ENCODE data around the gene ANKRD52. TPM values are rescaled to one million over a fixed set of nuclear protein-coding genes. Genes with fewer than 3 reads are reported as not detected.
"Not testable (repeated sequence)": the region's sequence is repeated elsewhere in the genome, so short reads cannot be mapped to it uniquely, and the experiment has no call there.

ANKRD52 gene
- total and polyA plus RNA-seq, 5 experiments from 2014 or later = 7.5 to 43.9 (median 11.5) TPM

DNA sequence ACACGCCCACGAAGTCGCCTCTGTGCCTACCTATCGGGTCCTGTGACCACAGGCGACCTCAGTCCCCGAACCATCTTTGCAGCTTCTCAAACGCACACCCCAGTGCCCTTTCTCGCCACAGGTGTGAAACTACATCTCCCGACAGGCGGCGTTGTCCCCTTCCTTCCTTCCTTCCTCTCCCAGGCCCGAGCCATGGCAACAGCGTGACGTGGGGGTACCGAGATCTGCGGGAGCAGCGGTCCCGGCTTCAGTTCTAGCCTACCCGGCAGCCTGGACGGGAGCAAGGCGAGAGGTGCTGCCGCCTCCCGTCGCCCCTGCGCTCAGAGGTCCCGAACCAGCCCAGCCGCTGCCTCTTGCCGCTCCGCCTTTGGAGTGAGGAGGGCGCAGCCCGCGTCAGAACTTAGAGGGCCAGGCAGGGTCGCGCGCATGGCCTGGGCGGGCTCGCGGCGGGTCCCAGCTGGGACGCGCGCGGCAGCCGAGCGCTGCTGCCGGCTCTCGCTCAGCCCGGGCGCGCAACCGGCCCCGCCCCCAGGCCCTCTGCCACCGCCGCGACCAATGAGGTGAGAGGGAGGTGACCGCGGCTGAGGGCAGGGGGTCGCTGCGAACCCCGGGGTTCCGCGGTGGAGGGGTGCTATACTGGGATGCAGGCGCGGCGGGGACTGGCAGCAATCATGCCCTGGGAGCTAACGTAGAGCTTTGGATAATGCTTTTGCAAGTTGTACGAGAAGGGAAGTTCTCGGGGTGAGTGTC lies 8.7 kb upstream of the ANKRD52 start, which contains the start of gene COQ10A:
TSS of gene COQ10A (plus strand) at position 250 of the 750 bp plus-strand sequence. CDS start at position 427, 177 bp downstream.
- Mint-ChIP-seq H3K4me3 (peak within 1 kb of the TSS; percentile 85 to 97 (median 94)), H3K27ac (peak within 1 kb of the TSS; percentile 93 to 99 (median 98)), H3K36me3 (peaks cover 0 to 22% (median 0%) of the 10 kb centered on the region in 3 donors), H3K27me3 (no peaks in the 10 kb centered on the region), H3K4me1 (peaks cover 8 to 20% (median 20%) of the 10 kb centered on the region in 4 donors), H3K9me3 (no peaks in the 10 kb centered on the region)
- DNase-seq (peak; percentile 81 to 95 (median 90)), ATAC-seq (peak; percentile 86 to 88)
- POLR2A ChIA-PET = interaction anchor here (0.6 to 3.5 kb wide), 19 partner anchors 8 to 295 kb away, joined by 3 to 19 read pairs (median 4); partner anchors contain the start of genes ANKRD52, CNPY2, ESYT1 and MYL6

DNA sequence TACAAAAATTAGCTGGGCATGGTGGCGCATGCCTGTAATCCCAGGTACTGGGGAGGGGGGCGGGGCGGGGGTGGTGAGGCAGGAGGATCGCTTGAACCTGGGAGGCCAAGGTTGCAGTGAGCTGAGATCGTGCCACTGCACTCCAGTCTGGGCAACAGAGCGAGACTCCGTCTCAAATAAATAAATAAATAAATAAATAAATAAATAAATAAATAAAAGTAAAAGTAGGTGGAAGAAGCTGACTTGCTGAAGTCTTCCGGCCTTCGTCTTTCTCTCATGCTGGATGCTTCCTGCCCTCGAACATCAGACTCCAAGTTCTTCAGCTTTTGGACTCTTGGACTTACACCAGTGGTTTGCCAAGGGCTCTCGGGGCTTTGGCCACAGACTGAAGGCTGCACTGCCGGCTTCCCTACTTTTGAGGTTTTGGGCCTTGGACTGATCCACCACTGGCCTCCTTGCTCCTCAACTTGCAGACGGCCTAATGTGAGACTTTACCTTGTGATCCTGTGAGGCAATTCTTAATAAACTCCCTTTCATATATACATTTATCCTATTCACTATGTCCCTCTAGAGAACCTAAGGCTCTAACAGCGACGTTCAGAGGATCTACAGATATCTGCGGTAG lies 8.0 kb upstream of the ANKRD52 start:
- POLR2A ChIA-PET = interaction anchor here (0.5 to 3.5 kb wide), 13 partner anchors 8 to 201 kb away, joined by 3 to 19 read pairs (median 5); partner anchors contain the start of genes ANKRD52, CNPY2, MYL6 and PA2G4
- not testable (repeated sequence) for H3K27me3 Mint-ChIP-seq, ATAC-seq, H3K9me3 Mint-ChIP-seq, DNase-seq
- peak overlapping the region; percentile 85 to 97 (median 94) for H3K4me3 Mint-ChIP-seq
- peaks cover 10 to 20% (median 20%) of the 10 kb centered on the region in 4 donors for H3K4me1 Mint-ChIP-seq
- H3K27ac Mint-ChIP-seq = peak overlapping the region; percentile 93 to 99 (median 98)
- H3K36me3 Mint-ChIP-seq = peaks cover 0 to 18% (median 0%) of the 10 kb centered on the region in 3 donors

DNA sequence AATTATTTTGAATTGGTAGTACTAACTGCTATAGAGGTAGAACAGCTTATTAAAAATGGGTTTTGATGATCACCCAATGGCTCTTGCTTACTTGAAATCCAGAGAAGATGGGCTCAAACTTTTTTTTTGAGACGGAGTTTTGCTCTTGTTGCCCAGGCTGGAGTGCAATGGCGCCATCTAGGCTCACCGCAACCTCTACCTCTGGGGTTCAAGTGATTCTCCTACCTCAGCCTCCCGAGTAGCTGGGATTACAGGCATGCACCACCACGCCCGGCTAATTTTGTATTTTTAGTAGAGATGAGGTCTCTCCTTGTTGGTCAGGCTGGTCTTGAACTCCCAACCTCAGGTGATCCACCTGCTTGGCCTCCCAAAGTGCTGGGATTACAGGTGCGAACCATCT lies 4.8 kb upstream of the ANKRD52 start:
- not testable (repeated sequence) for DNase-seq, H3K27me3 Mint-ChIP-seq, H3K4me3 Mint-ChIP-seq, H3K36me3 Mint-ChIP-seq, ATAC-seq, H3K9me3 Mint-ChIP-seq, H3K27ac Mint-ChIP-seq
- POLR2A ChIA-PET = interaction anchor here (2.0 kb wide), 1 partner anchor 73 kb away, joined by 6 read pairs; the partner anchor contains the start of gene SMARCC2
- peaks cover 17 to 26% (median 24%) of the 10 kb centered on the region in 4 donors for H3K4me1 Mint-ChIP-seq

DNA sequence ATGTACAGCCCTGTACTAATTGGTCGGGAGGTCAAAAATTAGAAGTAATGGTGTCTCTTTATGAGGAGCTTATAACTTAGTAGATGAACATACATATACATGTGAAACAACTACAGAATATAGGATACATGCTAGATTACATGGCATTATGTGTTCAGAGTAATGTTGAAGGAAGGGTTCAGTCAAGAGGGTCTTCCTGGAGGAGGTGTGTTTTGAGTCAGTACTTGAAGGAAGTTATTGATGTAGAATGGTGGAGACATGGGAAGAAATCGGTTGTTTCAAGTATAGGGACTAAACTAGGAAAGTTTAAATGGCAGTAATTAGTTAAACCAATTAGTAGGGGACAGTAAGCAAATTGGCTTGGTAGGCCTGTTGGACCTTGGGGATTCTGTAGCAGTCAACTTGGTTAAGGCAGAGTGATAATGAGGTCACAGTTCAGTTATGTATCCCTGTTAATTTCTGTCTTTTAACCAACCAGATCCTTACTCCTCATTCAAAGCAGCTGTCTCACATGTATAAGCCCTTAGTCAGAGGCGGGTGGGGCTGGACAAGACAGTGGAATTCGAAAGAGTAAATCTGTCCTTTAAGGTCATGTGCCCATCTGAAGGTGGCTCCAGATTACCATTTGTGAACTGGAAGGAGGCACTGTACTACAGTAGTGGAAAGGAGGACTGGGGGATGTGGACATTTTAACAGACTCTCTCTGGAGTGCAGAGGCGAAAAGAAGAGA lies 3.5 kb upstream of the ANKRD52 start:
- POLR2A ChIA-PET = interaction anchor here (1.0 kb wide), 1 partner anchor 11 kb away, joined by 3 read pairs; no protein-coding TSS in a partner anchor
- no peaks in the 10 kb centered on the region for H3K9me3 Mint-ChIP-seq
- no peaks in the 10 kb centered on the region for H3K36me3 Mint-ChIP-seq
- ATAC-seq (no peak), DNase-seq (no peak)
- no peaks in the 10 kb centered on the region for H3K27me3 Mint-ChIP-seq
- peak overlapping the region in 1 of 10 donors; percentile 45 for H3K27ac Mint-ChIP-seq
- peaks cover 16 to 27% (median 22%) of the 10 kb centered on the region in 4 donors for H3K4me1 Mint-ChIP-seq
- no peak overlapping the region for H3K4me3 Mint-ChIP-seq

DNA sequence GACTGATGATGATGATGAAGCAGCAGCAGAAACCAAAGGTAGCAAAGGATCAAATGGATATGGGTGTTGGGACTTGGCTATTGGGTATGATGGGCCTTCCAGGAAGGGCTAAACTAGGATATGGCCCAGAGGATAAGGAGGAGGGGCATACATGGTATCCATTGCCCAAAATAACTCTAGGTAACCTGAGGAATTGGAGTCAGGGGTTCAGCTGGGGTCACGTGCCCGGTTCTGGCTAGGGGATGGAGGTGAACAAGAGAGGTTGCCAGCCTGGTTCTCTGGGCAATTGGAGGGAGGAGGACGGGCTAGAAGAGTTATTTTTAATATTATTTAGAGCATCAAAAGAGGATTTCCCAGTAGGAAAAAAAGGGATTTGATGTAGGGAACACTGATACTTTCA lies 2.7 kb upstream of the ANKRD52 start:
- H3K4me1 Mint-ChIP-seq = peaks cover 14 to 29% (median 24%) of the 10 kb centered on the region in 4 donors
- POLR2A ChIA-PET = interaction anchor here (1.0 kb wide), 1 partner anchor 12 kb away, joined by 3 read pairs; no protein-coding TSS in a partner anchor
- ATAC-seq (no peak), DNase-seq (no peak)
- H3K27ac Mint-ChIP-seq = peak overlapping the region in 2 of 10 donors; percentile 27 to 45
- H3K4me3 Mint-ChIP-seq = peak overlapping the region in 1 of 10 donors; percentile 1
- H3K9me3 Mint-ChIP-seq = no peaks in the 10 kb centered on the region
- peaks cover 0 to 3% (median 0%) of the 10 kb centered on the region in 3 donors for H3K36me3 Mint-ChIP-seq
- no peaks in the 10 kb centered on the region for H3K27me3 Mint-ChIP-seq

DNA sequence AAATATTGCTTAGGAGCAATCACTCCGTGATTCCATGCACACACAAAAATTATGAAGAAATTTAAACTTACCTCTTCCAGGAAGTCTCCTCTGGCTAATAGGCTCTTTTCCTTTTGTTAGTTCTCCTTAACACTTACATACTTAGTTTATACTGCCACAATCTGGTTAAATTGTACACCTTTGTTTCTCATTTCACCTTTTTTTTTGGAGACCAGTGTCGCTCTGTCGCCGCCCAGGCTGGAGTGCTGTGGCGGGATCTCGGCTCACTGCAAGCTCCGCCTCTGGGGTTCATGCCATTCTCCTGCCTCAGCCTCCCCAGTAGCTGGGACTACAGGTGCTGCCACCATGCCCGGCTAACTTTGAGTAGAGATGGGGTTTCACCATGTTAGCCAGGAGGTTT lies 2.2 kb upstream of the ANKRD52 start:
- peak overlapping the region in 1 of 10 donors; percentile 31 for H3K27ac Mint-ChIP-seq
- DNase-seq (no peak), ATAC-seq (no peak)
- H3K4me3 Mint-ChIP-seq = peak overlapping the region in 5 of 10 donors; percentile 2 to 73 (median 18)
- H3K27me3 Mint-ChIP-seq = no peaks in the 10 kb centered on the region
- POLR2A ChIA-PET = interaction anchor here (1.0 kb wide), 1 partner anchor 12 kb away, joined by 3 read pairs; no protein-coding TSS in a partner anchor
- peaks cover 0 to 6% (median 0%) of the 10 kb centered on the region in 3 donors for H3K36me3 Mint-ChIP-seq
- no peaks in the 10 kb centered on the region for H3K9me3 Mint-ChIP-seq
- H3K4me1 Mint-ChIP-seq = peaks cover 14 to 26% (median 24%) of the 10 kb centered on the region in 4 donors

DNA sequence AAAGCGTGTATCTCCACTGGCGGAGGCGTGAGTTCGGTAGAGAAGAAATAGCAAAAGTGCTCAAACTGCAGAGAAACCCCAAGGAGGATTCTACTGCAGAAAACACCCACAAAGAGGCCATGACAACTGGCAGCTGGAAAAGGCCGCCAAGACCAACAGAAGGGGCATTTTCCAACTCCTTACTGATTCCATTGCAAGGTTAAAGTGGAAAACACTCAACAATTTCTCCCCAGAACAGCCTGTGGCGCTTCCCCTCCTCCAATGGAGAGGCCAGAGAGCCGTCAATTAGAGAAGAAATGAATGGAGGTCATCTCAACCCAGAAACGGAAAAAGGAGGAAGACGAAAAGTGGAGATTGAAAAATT lies 618 bp upstream of the ANKRD52 start:
- no peak for ATAC-seq

DNA sequence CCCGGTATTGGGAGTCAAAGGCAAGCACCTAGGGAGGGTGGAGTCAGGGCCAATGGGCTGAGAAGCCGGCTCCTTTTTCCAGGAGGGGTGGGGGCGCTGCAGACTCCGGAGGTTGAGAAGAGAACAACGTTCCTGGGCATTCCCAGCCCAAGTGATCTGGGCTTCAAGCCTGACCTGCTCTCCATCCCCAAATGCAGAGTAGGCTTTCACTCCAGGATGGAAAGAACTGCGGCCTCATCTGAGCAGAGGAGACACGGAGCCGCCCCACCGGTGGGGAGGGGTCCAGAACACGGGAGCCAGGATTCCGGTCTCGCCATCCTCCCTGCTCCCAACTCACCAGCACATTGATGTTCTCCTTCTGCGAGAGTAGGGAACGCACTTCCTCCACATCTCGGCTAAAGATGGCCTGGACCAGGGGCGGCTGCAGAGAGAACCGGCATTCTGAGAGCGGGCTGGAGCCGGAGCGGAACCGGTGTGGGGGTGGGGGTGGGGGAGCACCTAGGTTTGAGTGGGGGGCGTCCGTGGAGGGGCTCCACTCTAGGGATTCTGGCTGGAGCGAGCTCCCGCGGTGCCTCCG lies 605 bp downstream of the ANKRD52 start:
- ATAC-seq (peak; percentile 17 to 23), DNase-seq (no peak)
- H3K27me3 Mint-ChIP-seq = no peaks in the 10 kb centered on the region
- H3K4me3 Mint-ChIP-seq = peak overlapping the region; percentile 73 to 92 (median 82)
- H3K9me3 Mint-ChIP-seq = no peaks in the 10 kb centered on the region
- POLR2A ChIA-PET = interaction anchor here (0.5 to 2.7 kb wide), 21 partner anchors 9 to 328 kb away, joined by 3 to 20 read pairs (median 4); partner anchors contain the start of genes CNPY2, COQ10A, CS and ESYT1
- peaks cover 21 to 28% (median 25%) of the 10 kb centered on the region in 4 donors for H3K4me1 Mint-ChIP-seq
- H3K27ac Mint-ChIP-seq = peak overlapping the region; percentile 48 to 93 (median 69)
- peaks cover 0 to 34% (median 10%) of the 10 kb centered on the region in 3 donors for H3K36me3 Mint-ChIP-seq

More for the DNA sequence above, 618 bp upstream of the ANKRD52 start:
- Mint-ChIP-seq H3K9me3 (no peaks in the 10 kb centered on the region), H3K27me3 (no peaks in the 10 kb centered on the region), H3K4me1 (peaks cover 21 to 28% (median 25%) of the 10 kb centered on the region in 4 donors), H3K36me3 (peaks cover 0 to 22% (median 2%) of the 10 kb centered on the region in 3 donors), H3K4me3 (peak overlapping the region; percentile 87 to 94 (median 92)), H3K27ac (peak overlapping the region; percentile 83 to 96 (median 92))
- POLR2A ChIA-PET = interaction anchor here (0.7 to 2.7 kb wide), 13 partner anchors 8 to 202 kb away, joined by 3 to 20 read pairs (median 4); partner anchors contain the start of genes CNPY2, COQ10A, CS and ESYT1
- DNase-seq = no peak

DNA sequence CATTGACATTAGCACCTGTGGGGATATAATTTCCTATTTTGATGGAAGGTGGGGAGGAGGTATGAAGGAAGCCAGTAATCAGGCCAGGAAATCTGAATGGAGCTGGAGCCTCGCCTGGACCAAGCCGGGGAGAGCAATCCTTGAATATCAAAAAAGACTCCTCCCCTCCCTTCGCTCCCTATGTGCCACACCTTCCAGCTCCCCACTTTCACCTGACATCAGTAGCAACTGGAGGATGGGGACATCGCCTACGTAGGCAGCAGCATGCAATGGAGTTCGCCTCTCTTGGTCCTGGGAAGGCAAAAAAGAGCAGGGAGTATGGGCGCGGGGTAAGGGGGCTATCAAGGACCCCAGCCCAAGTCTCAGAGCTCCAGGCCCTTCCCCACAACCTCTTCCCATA lies 1.1 kb downstream of the ANKRD52 start:
- peaks cover 0 to 39% (median 10%) of the 10 kb centered on the region in 3 donors for H3K36me3 Mint-ChIP-seq
- no peaks in the 10 kb centered on the region for H3K9me3 Mint-ChIP-seq
- peak overlapping the region; percentile 33 to 93 (median 76) for H3K27ac Mint-ChIP-seq
- H3K4me3 Mint-ChIP-seq = peak overlapping the region; percentile 73 to 92 (median 82)
- H3K27me3 Mint-ChIP-seq = no peaks in the 10 kb centered on the region
- H3K4me1 Mint-ChIP-seq = peaks cover 21 to 28% (median 25%) of the 10 kb centered on the region in 4 donors
- DNase-seq (no peak), ATAC-seq (no peak)
- POLR2A ChIA-PET = interaction anchor here (0.6 to 2.7 kb wide), 9 partner anchors 10 to 138 kb away, joined by 3 to 20 read pairs (median 5); partner anchors contain the start of genes COQ10A, CS, RNF41 and SMARCC2

DNA sequence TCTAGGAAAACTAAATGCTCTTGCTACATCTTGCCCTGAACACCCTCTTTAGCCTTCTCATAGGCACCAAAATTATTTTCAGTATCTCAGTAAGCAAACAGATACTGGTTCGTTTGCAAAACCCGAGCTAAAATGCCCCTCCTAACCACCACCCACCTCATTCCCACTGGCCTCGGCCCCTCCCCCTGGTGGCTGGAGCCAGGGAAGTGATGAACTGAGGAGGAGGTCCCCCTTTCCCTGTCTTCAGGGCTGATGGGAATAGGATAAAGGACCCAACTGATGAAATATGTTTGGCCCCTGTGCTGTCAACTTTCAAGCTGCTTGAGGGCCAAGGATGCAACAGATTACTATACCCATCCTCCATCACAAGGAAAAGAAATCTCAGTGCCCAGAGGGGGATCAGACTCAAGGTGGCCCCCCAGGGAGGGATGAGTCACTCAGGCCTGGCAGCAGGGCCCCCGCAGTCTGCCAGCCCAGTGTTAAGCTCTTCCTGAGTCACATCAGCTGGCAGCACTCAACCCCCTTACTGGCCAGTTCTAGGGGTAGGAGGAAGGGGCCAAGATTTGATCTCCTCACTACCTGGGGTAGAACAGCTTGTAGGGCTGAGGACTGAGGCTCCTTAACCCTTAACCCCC lies 1.7 kb downstream of the ANKRD52 start:
- H3K4me3 Mint-ChIP-seq = peak overlapping the region; percentile 73 to 92 (median 82)
- H3K4me1 Mint-ChIP-seq = peaks cover 20 to 28% (median 25%) of the 10 kb centered on the region in 4 donors
- DNase-seq (no peak), ATAC-seq (no peak)
- H3K27ac Mint-ChIP-seq = peak overlapping the region; percentile 48 to 93 (median 76)
- H3K36me3 Mint-ChIP-seq = peaks cover 0 to 46% (median 10%) of the 10 kb centered on the region in 3 donors
- H3K9me3 Mint-ChIP-seq = no peaks in the 10 kb centered on the region
- H3K27me3 Mint-ChIP-seq = no peaks in the 10 kb centered on the region
- POLR2A ChIA-PET = interaction anchor here (0.5 to 2.7 kb wide), 9 partner anchors 10 to 240 kb away, joined by 3 to 20 read pairs (median 5); partner anchors contain the start of genes COQ10A, RNF41, SMARCC2 and STAT2

DNA sequence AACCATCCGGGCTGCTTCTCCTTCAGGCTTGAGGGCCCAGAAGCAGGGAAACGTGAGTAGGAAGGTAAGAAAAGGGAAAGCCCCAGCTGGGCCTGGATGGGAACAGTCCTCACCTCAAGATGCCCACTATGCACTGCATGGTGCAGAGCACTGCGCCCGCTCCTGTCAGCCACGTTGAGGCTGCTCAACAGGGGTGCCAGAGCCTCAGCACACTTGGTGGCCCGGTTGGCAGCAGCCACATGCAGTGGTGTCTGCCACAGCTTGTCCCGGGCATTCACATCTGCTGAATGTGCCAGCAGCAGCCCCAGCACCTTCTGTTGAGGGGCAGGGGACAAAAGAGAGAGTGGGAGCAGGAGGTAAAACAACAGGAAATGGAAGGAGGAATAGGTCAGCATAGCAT lies 2.5 kb downstream of the ANKRD52 start:
- Mint-ChIP-seq H3K4me3 (peak overlapping the region in 3 of 10 donors; percentile 7 to 84 (median 26)), H3K27me3 (no peaks in the 10 kb centered on the region), H3K27ac (peak overlapping the region in 3 of 10 donors; percentile 41 to 67 (median 43)), H3K36me3 (peaks cover 0 to 51% (median 10%) of the 10 kb centered on the region in 3 donors), H3K9me3 (no peaks in the 10 kb centered on the region), H3K4me1 (peaks cover 18 to 28% (median 25%) of the 10 kb centered on the region in 4 donors)
- no peak for DNase-seq
- POLR2A ChIA-PET = interaction anchor here (0.6 to 1.7 kb wide), 4 partner anchors 11 to 105 kb away, joined by 3 to 9 read pairs (median 6); partner anchors contain the start of genes COQ10A, RNF41 and STAT2
- ATAC-seq = no peak

Data from naive thymus-derived CD8-positive, alpha-beta T cell (primary cell).